Measurements from ENCODE around the gene CES5A.

DNA sequence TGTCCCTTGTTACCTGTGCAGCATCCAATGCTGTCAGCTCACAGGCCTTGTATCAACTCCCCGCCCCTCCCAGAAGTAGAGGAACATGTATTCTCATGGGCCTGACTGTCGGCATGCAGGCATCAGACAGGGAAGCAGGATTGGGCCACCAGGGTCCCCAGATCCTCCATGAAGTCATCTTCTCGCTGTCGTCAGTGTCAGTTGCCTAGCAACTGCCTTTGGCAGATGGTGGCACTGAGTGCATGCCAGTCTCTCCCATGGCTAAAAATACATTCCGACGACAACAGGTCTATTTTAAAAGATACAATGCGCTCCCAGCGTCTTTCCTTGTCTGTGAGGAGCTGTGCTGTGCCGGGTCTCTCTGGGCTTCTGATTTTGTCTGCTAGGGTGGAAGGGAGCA, 36.8 kb upstream of the CES5A start:
- TF ChIP-seq SREBF2 (IDR thresholded peaks at IDR 0.05) (no peak), EP300 (IDR thresholded peaks at IDR 0.05) (no peak), POLR2A (IDR thresholded peaks at IDR 0.05; ENCODE audit: low read length) (no peak), MYC (IDR thresholded peaks at IDR 0.05; ENCODE audit: borderline replicate concordance, low read length) (no peak)
- TF ChIP-seq, protein P1, sequence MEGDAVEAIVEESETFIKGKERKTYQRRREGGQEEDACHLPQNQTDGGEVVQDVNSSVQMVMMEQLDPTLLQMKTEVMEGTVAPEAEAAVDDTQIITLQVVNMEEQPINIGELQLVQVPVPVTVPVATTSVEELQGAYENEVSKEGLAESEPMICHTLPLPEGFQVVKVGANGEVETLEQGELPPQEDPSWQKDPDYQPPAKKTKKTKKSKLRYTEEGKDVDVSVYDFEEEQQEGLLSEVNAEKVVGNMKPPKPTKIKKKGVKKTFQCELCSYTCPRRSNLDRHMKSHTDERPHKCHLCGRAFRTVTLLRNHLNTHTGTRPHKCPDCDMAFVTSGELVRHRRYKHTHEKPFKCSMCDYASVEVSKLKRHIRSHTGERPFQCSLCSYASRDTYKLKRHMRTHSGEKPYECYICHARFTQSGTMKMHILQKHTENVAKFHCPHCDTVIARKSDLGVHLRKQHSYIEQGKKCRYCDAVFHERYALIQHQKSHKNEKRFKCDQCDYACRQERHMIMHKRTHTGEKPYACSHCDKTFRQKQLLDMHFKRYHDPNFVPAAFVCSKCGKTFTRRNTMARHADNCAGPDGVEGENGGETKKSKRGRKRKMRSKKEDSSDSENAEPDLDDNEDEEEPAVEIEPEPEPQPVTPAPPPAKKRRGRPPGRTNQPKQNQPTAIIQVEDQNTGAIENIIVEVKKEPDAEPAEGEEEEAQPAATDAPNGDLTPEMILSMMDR (IDR thresholded peaks at IDR 0.05), result no peak
